WTC11 (cell line): ENCODE results near the gene UBB.

Experiments used
- CREB1 ChIP-seq: sonication (generic); formaldehyde crosslinking; IDR thresholded peaks from 2 replicates; pipeline ENCODE4 v1.8.0; 2023; ENCODE audit warnings: mild to moderate bottlenecking, missing genetic modification reagents
- CTCF ChIP-seq: fragments of 200-600 bp; IDR thresholded peaks from 2 replicates; pipeline ENCODE4 v1.8.0; 2022; ENCODE audit warnings: antibody characterized with exemption
- ELF4 ChIP-seq: sonication (generic); formaldehyde crosslinking; IDR thresholded peaks from 2 replicates; pipeline ENCODE4 v1.8.1; 2022; ENCODE audit warnings: low read depth, mild to moderate bottlenecking, moderate library complexity, missing genetic modification reagents
- ESRRA ChIP-seq: sonication (generic); formaldehyde crosslinking; IDR thresholded peaks from 2 replicates; pipeline ENCODE4 v1.8.1; 2022; ENCODE audit warnings: mild to moderate bottlenecking, missing genetic modification reagents, borderline replicate concordance
- USF2 ChIP-seq: sonication (generic); formaldehyde crosslinking; IDR thresholded peaks from 2 replicates; pipeline ENCODE4 v1.8.1; 2023; ENCODE audit warnings: mild to moderate bottlenecking, missing genetic modification reagents, moderate library complexity
- ZNF263 ChIP-seq: sonication (generic); formaldehyde crosslinking; IDR thresholded peaks from 2 replicates; pipeline ENCODE4 v1.8.1; 2022; ENCODE audit warnings: low read depth, mild to moderate bottlenecking, moderate library complexity, missing genetic modification reagents

GRCh38 chr17:16354585-16354984 is 26.3 kb upstream of the UBB start:
- TF ChIP-seq CTCF (no peak), ESRRA (no peak), ELF4 (CRISPR knock-in tag) (no peak), CREB1 (CRISPR knock-in tag) (no peak), USF2 (no peak), ZNF263 (CRISPR knock-in tag) (no peak)
